ENCODE data around the gene SLC2A9. TPM values are rescaled to one million over a fixed set of nuclear protein-coding genes. Genes with fewer than 3 reads are reported as not detected.

The SLC2A9 gene
- total RNA-seq, 1 donor from 2014 or later = 0.54 TPM

- H3K27ac Mint-ChIP-seq (ENCODE audit: unreplicated experiment) = no peak overlapping the region
- no peaks in the 10 kb centered on the region for H3K4me1 ChIP-seq (ENCODE audit: insufficient read depth, low read length)
- TF ChIP-seq EZH2 (IDR thresholded peaks at IDR 0.05; ENCODE audit: insufficient read depth, low read length) (no peak), CTCF (IDR thresholded peaks at IDR 0.05; ENCODE audit: insufficient read depth, low read depth, low read length) (no peak)
- H3K27me3 Mint-ChIP-seq (ENCODE audit: low read depth, unreplicated experiment) = peaks cover 8% of the 10 kb centered on the region
- no peak for DNase-seq (ENCODE audit: low read depth)
- peaks cover 2% of the 10 kb centered on the region for H3K9me3 Mint-ChIP-seq (ENCODE audit: unreplicated experiment)
- H3K79me2 ChIP-seq (ENCODE audit: insufficient read depth, low read length) = no peaks in the 10 kb centered on the region
- no peaks in the 10 kb centered on the region for H4K20me1 ChIP-seq (ENCODE audit: insufficient read depth, low read length)
- peaks cover 39% of the 10 kb centered on the region for H3K4me1 Mint-ChIP-seq (ENCODE audit: low read depth, unreplicated experiment)
- H3K27me3 ChIP-seq (ENCODE audit: insufficient read depth, low read length) = peaks cover 3% of the 10 kb centered on the region
- H3K36me3 Mint-ChIP-seq (ENCODE audit: low read depth, unreplicated experiment) = no peaks in the 10 kb centered on the region
- H2AFZ ChIP-seq (ENCODE audit: low read depth, low read length) = no peak overlapping the region
- no peak overlapping the region for H3K4me3 Mint-ChIP-seq (ENCODE audit: unreplicated experiment)
- H3K9ac ChIP-seq (ENCODE audit: low read length) = no peak overlapping the region
- no peak overlapping the region for H3K4me3 ChIP-seq (ENCODE audit: insufficient read depth, low read depth, low read length)
- no peaks in the 10 kb centered on the region for H3K9me3 ChIP-seq (ENCODE audit: insufficient read depth, low read depth, low read length)
- no peak for FAIRE-seq
- H3K36me3 ChIP-seq (ENCODE audit: insufficient read depth, low read length) = no peaks in the 10 kb centered on the region
- no peak overlapping the region for H3K4me2 ChIP-seq (ENCODE audit: low read length)
- H3K27ac ChIP-seq (ENCODE audit: low read depth, low read length) = no peak overlapping the region
Observed at GRCh38 chr4:10008609-10009005, 12.7 kb downstream of the SLC2A9 start.

- H3K9me3 ChIP-seq (ENCODE audit: insufficient read depth, low read depth, low read length) = no peaks in the 10 kb centered on the region
- H3K4me1 ChIP-seq (ENCODE audit: insufficient read depth, low read length) = no peaks in the 10 kb centered on the region
- H3K27me3 ChIP-seq (ENCODE audit: insufficient read depth, low read length) = peaks cover under 1% of the 10 kb centered on the region
- no peak overlapping the region for H2AFZ ChIP-seq (ENCODE audit: low read depth, low read length)
- no peak overlapping the region for H3K4me2 ChIP-seq (ENCODE audit: low read length)
- no peaks in the 10 kb centered on the region for H3K36me3 Mint-ChIP-seq (ENCODE audit: low read depth, unreplicated experiment)
- H3K4me3 Mint-ChIP-seq (ENCODE audit: unreplicated experiment) = no peak overlapping the region
- no peak overlapping the region for H3K9ac ChIP-seq (ENCODE audit: low read length)
- no peak overlapping the region for H3K4me3 ChIP-seq (ENCODE audit: insufficient read depth, low read depth, low read length)
- H3K27me3 Mint-ChIP-seq (ENCODE audit: low read depth, unreplicated experiment) = peaks cover 8% of the 10 kb centered on the region
- peaks cover 2% of the 10 kb centered on the region for H3K9me3 Mint-ChIP-seq (ENCODE audit: unreplicated experiment)
- no peak for FAIRE-seq
- no peak overlapping the region for H3K27ac Mint-ChIP-seq (ENCODE audit: unreplicated experiment)
- TF ChIP-seq CTCF (IDR thresholded peaks at IDR 0.05; ENCODE audit: insufficient read depth, low read depth, low read length) = no peak
- TF ChIP-seq EZH2 (IDR thresholded peaks at IDR 0.05; ENCODE audit: insufficient read depth, low read length) = no peak
- H3K36me3 ChIP-seq (ENCODE audit: insufficient read depth, low read length) = no peaks in the 10 kb centered on the region
- peak; percentile 41 for DNase-seq (ENCODE audit: low read depth)
- H4K20me1 ChIP-seq (ENCODE audit: insufficient read depth, low read length) = no peaks in the 10 kb centered on the region
- peaks cover 39% of the 10 kb centered on the region for H3K4me1 Mint-ChIP-seq (ENCODE audit: low read depth, unreplicated experiment)
- H3K27ac ChIP-seq (ENCODE audit: low read depth, low read length) = no peak overlapping the region
- H3K79me2 ChIP-seq (ENCODE audit: insufficient read depth, low read length) = no peaks in the 10 kb centered on the region
Observed at GRCh38 chr4:10007793-10008608, 13.3 kb downstream of the SLC2A9 start.

- no peaks in the 10 kb centered on the region for H3K36me3 ChIP-seq (ENCODE audit: insufficient read depth, low read length)
- no peak overlapping the region for H3K4me3 Mint-ChIP-seq (ENCODE audit: unreplicated experiment)
- DNase-seq (ENCODE audit: low read depth) (no peak), FAIRE-seq (no peak)
- no peaks in the 10 kb centered on the region for H3K36me3 Mint-ChIP-seq (ENCODE audit: low read depth, unreplicated experiment)
- no peak overlapping the region for H3K9ac ChIP-seq (ENCODE audit: low read length)
- H3K9me3 Mint-ChIP-seq (ENCODE audit: unreplicated experiment) = peaks cover 2% of the 10 kb centered on the region
- H3K27ac Mint-ChIP-seq (ENCODE audit: unreplicated experiment) = no peak overlapping the region
- TF ChIP-seq CTCF (IDR thresholded peaks at IDR 0.05; ENCODE audit: insufficient read depth, low read depth, low read length) (no peak), EZH2 (IDR thresholded peaks at IDR 0.05; ENCODE audit: insufficient read depth, low read length) (no peak)
- H3K4me3 ChIP-seq (ENCODE audit: insufficient read depth, low read depth, low read length) = no peak overlapping the region
- H3K4me1 Mint-ChIP-seq (ENCODE audit: low read depth, unreplicated experiment) = peaks cover 39% of the 10 kb centered on the region
- no peaks in the 10 kb centered on the region for H3K4me1 ChIP-seq (ENCODE audit: insufficient read depth, low read length)
- no peak overlapping the region for H3K27ac ChIP-seq (ENCODE audit: low read depth, low read length)
- no peaks in the 10 kb centered on the region for H3K9me3 ChIP-seq (ENCODE audit: insufficient read depth, low read depth, low read length)
- no peaks in the 10 kb centered on the region for H3K79me2 ChIP-seq (ENCODE audit: insufficient read depth, low read length)
- no peak overlapping the region for H2AFZ ChIP-seq (ENCODE audit: low read depth, low read length)
- H3K27me3 ChIP-seq (ENCODE audit: insufficient read depth, low read length) = no peaks in the 10 kb centered on the region
- no peak overlapping the region for H3K4me2 ChIP-seq (ENCODE audit: low read length)
- H3K27me3 Mint-ChIP-seq (ENCODE audit: low read depth, unreplicated experiment) = peaks cover 4% of the 10 kb centered on the region
- no peaks in the 10 kb centered on the region for H4K20me1 ChIP-seq (ENCODE audit: insufficient read depth, low read length)
Observed at GRCh38 chr4:10007436-10007740, 13.9 kb downstream of the SLC2A9 start.

All from astrocyte (in vitro differentiated cells and primary cell).